Stimulated activated CD8-positive, alpha-beta memory T cell treated with anti-CD3 and anti-CD28 coated beads, Interleukin-15, amount 100 ng/mL, for 4 hours (primary cell): ENCODE data around the gene PPP1R14C.

Experiments
- DNase-seq, 2 donors: peaks; one replicate each; pipeline ENCODE4 v3.0.0-alpha.2; 2020; ENCODE audit warnings: low read depth in 2 of 2

Gene PPP1R14C

GRCh38 chr6:150138638-150139037 lies 4.2 kb upstream of the PPP1R14C start:
- no peak for DNase-seq

- no peak for DNase-seq
Measured at GRCh38 chr6:150139533-150139932, 3.3 kb upstream of the PPP1R14C start.

- no peak for DNase-seq
Measured at GRCh38 chr6:150140236-150140969, 2.4 kb upstream of the PPP1R14C start.

- no peak for DNase-seq
Measured at GRCh38 chr6:150142097-150142669, 661 bp upstream of the PPP1R14C start.

- DNase-seq: no peak
Measured at GRCh38 chr6:150143516-150144293, 861 bp downstream of the PPP1R14C start.

- no peak for DNase-seq
Measured at GRCh38 chr6:150144294-150144868, 1.5 kb downstream of the PPP1R14C start.

GRCh38 chr6:150145427-150145826 lies 2.6 kb downstream of the PPP1R14C start:
- no peak for DNase-seq

GRCh38 chr6:150145830-150146229 lies 3.0 kb downstream of the PPP1R14C start:
- no peak for DNase-seq

GRCh38 chr6:150146436-150146835 lies 3.6 kb downstream of the PPP1R14C start:
- DNase-seq: no peak

- DNase-seq: no peak
Measured at GRCh38 chr6:150149146-150149545, 6.3 kb downstream of the PPP1R14C start.

- DNase-seq: no peak
Measured at GRCh38 chr6:150150458-150150820, 7.6 kb downstream of the PPP1R14C start.

- no peak for DNase-seq
Measured at GRCh38 chr6:150150821-150151646, 8.2 kb downstream of the PPP1R14C start.

GRCh38 chr6:150152891-150153876 lies 10.3 kb downstream of the PPP1R14C start:
- no peak for DNase-seq

GRCh38 chr6:150153905-150154492 lies 11.2 kb downstream of the PPP1R14C start:
- no peak for DNase-seq

- no peak for DNase-seq
Measured at GRCh38 chr6:150156460-150156859, 13.6 kb downstream of the PPP1R14C start.

- no peak for DNase-seq
Measured at GRCh38 chr6:150157081-150157480, 14.2 kb downstream of the PPP1R14C start.

GRCh38 chr6:150159757-150160156 lies 16.9 kb downstream of the PPP1R14C start:
- DNase-seq: no peak

GRCh38 chr6:150163970-150164369 lies 21.1 kb downstream of the PPP1R14C start:
- no peak for DNase-seq

- no peak for DNase-seq
Measured at GRCh38 chr6:150165020-150165702, 22.3 kb downstream of the PPP1R14C start.
